DND-41 (cell line): ENCODE data around the gene GATD1.

Experiments used
- ATAC-seq: fragments of 200-7000 bp; cut with Tn5 transposase; 3 replicates; pipeline ENCODE4 v1.9.1; 2021; ENCODE audit warnings: low read depth; ENCODE audit not compliant: insufficient read depth
- DNase-seq: peaks from one replicate; pipeline ENCODE4 v3.0.0-alpha.2; 2020
- H2AFZ ChIP-seq: 2 replicates; pipeline ENCODE4 v1.6.0; 2012; ENCODE audit warnings: low read depth, low read length
- H3K27ac ChIP-seq: 2 replicates; pipeline ENCODE4 v1.5.1; 2012; ENCODE audit warnings: low read length, inconsistent platforms
- H3K27me3 ChIP-seq: fragments of 200-600 bp; sonication (generic); 2 replicates; pipeline ENCODE4 v1.6.0; 2012; ENCODE audit warnings: low read length, mild to moderate bottlenecking, inconsistent platforms; ENCODE audit not compliant: insufficient read depth, poor library complexity
- H3K36me3 ChIP-seq: 2 replicates; pipeline ENCODE4 v1.5.1; 2012; ENCODE audit warnings: low read length, inconsistent platforms; ENCODE audit not compliant: insufficient read depth
- H3K4me1 ChIP-seq: 2 replicates; pipeline ENCODE4 v1.5.1; 2012; ENCODE audit warnings: mild to moderate bottlenecking, low read length; ENCODE audit not compliant: insufficient read depth
- H3K4me2 ChIP-seq: 2 replicates; pipeline ENCODE4 v1.6.0; 2012; ENCODE audit warnings: mild to moderate bottlenecking, moderate library complexity, low read length, inconsistent platforms; ENCODE audit not compliant: insufficient read depth
- H3K4me3 ChIP-seq, 2 experiments: fragments of 200-600 bp in 1 of 2; shearing (Covaris generic) in 1 of 2; 2 replicates each; pipeline ENCODE4 v1.5.1; 2012 to 2016; ENCODE audit warnings: inconsistent platforms in 2 of 2, low read length in 2 of 2, mild to moderate bottlenecking in 2 of 2, low read depth in 1 of 2, moderate library complexity in 1 of 2
- H3K79me2 ChIP-seq: 2 replicates; pipeline ENCODE4 v1.6.0; 2012; ENCODE audit warnings: low read length, inconsistent platforms; ENCODE audit not compliant: insufficient read depth
- H3K9ac ChIP-seq: 2 replicates; pipeline ENCODE4 v1.6.0; 2012; ENCODE audit warnings: low read depth, mild to moderate bottlenecking, inconsistent platforms, low read length, moderate library complexity
- H3K9me3 ChIP-seq: 2 replicates; pipeline ENCODE4 v1.5.1; 2012; ENCODE audit warnings: low read length, moderate library complexity, mild to moderate bottlenecking, inconsistent platforms; ENCODE audit not compliant: insufficient read depth, severe bottlenecking
- H4K20me1 ChIP-seq: 2 replicates; pipeline ENCODE4 v1.6.0; 2012; ENCODE audit warnings: low read length; ENCODE audit not compliant: insufficient read depth
- CTCF ChIP-seq: IDR thresholded peaks from 2 replicates; pipeline ENCODE4 v1.5.1; 2012; ENCODE audit warnings: borderline replicate concordance, low read length, moderate library complexity, mild to moderate bottlenecking; ENCODE audit not compliant: poor library complexity, severe bottlenecking; ENCODE audit errors: extremely low read depth
- EZH2 ChIP-seq: IDR thresholded peaks from 3 replicates; pipeline ENCODE4 v1.6.1; 2012; ENCODE audit warnings: borderline replicate concordance, low read depth, mild to moderate bottlenecking, moderate library complexity, low read length, inconsistent platforms; ENCODE audit not compliant: severe bottlenecking

GATD1 gene

GRCh38 chr11:813072-813455, 35.8 kb upstream of the GATD1 start:
- TF ChIP-seq EZH2 (no peak), CTCF (no peak)
- Histone ChIP-seq H3K27me3 (no peaks in the 10 kb centered on the region), H4K20me1 (peaks cover 45% of the 10 kb centered on the region), H3K9ac (no peak overlapping the region), H2AFZ (no peak overlapping the region), H3K36me3 (peaks cover 39% of the 10 kb centered on the region), H3K9me3 (no peaks in the 10 kb centered on the region), H3K79me2 (peaks cover 40% of the 10 kb centered on the region), H3K4me2 (no peak overlapping the region), H3K4me1 (peaks cover 32% of the 10 kb centered on the region), H3K4me3 (no peak overlapping the region), H3K27ac (no peak overlapping the region)
- no peak for ATAC-seq
- no peak for DNase-seq

GRCh38 chr11:812390-812789, 35.1 kb upstream of the GATD1 start:
- Histone ChIP-seq H4K20me1 (peaks cover 45% of the 10 kb centered on the region), H3K4me1 (peaks cover 38% of the 10 kb centered on the region), H3K9me3 (no peaks in the 10 kb centered on the region), H3K36me3 (peaks cover 39% of the 10 kb centered on the region), H3K4me3 (peak overlapping the region in 1 of 2 experiments; percentile 79; a peak in 1 of 4 replicates), H3K27me3 (no peaks in the 10 kb centered on the region), H3K79me2 (peaks cover 47% of the 10 kb centered on the region), H3K27ac (no peak overlapping the region), H3K9ac (no peak overlapping the region; the same call in 1 of the 2 replicates), H3K4me2 (peak overlapping the region; percentile 74; the same call in 1 of the 2 replicates), H2AFZ (no peak overlapping the region)
- no peak for ATAC-seq
- no peak for DNase-seq
- no peak for TF ChIP-seq CTCF
- no peak for TF ChIP-seq EZH2

GRCh38 chr11:811446-812245, 34.4 kb upstream of the GATD1 start:
- TF ChIP-seq CTCF (no peak), EZH2 (no peak)
- H3K9ac ChIP-seq: peak overlapping the region; percentile 84
- H3K79me2 ChIP-seq: peaks cover 50% of the 10 kb centered on the region
- H3K4me1 ChIP-seq: peaks cover 38% of the 10 kb centered on the region
- H3K4me2 ChIP-seq: peak overlapping the region; percentile 74
- no peak for DNase-seq
- no peaks in the 10 kb centered on the region for H3K27me3 ChIP-seq
- peak overlapping the region; percentile 60 to 79; a peak in 3 of 4 replicates for H3K4me3 ChIP-seq
- H2AFZ ChIP-seq: no peak overlapping the region
- H3K36me3 ChIP-seq: peaks cover 39% of the 10 kb centered on the region
- H3K27ac ChIP-seq: peak overlapping the region; percentile 98; the same call in 1 of the 2 replicates
- H3K9me3 ChIP-seq: no peaks in the 10 kb centered on the region
- ATAC-seq: no peak
- H4K20me1 ChIP-seq: peaks cover 45% of the 10 kb centered on the region
